ENCODE results near the gene TMEM154. TPM values are rescaled to one million over a fixed set of nuclear protein-coding genes. Genes with fewer than 3 reads are reported as not detected.

The TMEM154 gene
- total and polyA plus RNA-seq, 7 donors, result under 0.01 to 3.2 (median 0.69) TPM

DNA sequence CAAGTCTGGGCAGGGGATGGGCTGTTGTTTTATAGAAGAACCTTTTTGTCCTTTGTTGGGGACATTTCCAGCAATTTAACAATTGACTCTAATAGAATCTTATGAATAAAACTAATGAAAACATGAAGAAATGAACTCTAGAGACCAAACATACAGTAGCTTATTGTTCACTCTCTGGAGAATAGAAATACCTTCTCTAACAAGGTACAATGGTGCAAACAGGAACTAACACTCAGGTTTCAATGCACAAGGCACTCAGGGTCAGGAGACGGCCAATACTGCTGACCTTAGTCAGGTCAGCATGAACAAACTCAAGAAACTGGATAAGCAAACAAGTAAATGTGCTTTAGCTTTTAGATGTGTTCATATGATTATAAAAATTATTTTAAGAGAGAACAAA, 104.3 kb downstream of the TMEM154 start:
- Histone ChIP-seq H3K9me3 (no peaks in the 10 kb centered on the region), H3K27ac (no peak overlapping the region), H3K36me3 (no peaks in the 10 kb centered on the region), H3K4me1 (no peaks in the 10 kb centered on the region), H3K4me3 (no peak overlapping the region), H3K27me3 (no peaks in the 10 kb centered on the region)
- intact Hi-C loops (cut with DNase I), result no loop called here
- no peak for DNase-seq
- TF ChIP-seq POLR2AphosphoS5 (IDR thresholded peaks at IDR 0.05), result no peak
- TF ChIP-seq POLR2A (IDR thresholded peaks at IDR 0.05), result no peak
- no peak for TF ChIP-seq EP300 (IDR thresholded peaks at IDR 0.05)
- TF ChIP-seq, protein P1, sequence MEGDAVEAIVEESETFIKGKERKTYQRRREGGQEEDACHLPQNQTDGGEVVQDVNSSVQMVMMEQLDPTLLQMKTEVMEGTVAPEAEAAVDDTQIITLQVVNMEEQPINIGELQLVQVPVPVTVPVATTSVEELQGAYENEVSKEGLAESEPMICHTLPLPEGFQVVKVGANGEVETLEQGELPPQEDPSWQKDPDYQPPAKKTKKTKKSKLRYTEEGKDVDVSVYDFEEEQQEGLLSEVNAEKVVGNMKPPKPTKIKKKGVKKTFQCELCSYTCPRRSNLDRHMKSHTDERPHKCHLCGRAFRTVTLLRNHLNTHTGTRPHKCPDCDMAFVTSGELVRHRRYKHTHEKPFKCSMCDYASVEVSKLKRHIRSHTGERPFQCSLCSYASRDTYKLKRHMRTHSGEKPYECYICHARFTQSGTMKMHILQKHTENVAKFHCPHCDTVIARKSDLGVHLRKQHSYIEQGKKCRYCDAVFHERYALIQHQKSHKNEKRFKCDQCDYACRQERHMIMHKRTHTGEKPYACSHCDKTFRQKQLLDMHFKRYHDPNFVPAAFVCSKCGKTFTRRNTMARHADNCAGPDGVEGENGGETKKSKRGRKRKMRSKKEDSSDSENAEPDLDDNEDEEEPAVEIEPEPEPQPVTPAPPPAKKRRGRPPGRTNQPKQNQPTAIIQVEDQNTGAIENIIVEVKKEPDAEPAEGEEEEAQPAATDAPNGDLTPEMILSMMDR (IDR thresholded peaks at IDR 0.05), result no peak
- 86 to 92% methylated on average over 1 of the region's 1 CpG for WGBS, 2 donors

DNA sequence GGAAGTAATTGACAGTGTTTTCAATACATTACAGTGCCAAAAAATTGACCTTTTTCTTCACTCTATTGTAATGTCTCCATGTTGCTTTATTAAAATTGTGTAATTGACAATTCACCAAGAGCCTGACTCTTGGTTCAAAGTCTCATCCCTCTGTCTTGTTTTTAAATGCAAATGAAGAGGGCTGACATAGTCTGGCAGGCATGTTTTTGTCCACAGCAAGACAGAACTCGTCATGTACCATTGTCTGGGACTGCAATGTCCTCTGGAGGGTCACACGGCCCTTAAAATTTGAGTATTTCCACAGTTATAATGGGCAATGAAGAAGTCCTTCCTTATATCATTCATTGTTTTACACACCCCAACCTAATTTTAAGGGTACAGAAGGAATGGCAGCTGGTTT, 105.9 kb downstream of the TMEM154 start:
- no peaks in the 10 kb centered on the region for H3K4me1 ChIP-seq
- no peaks in the 10 kb centered on the region for H3K36me3 ChIP-seq
- no peak overlapping the region for H3K4me3 ChIP-seq
- no peak for TF ChIP-seq POLR2A (IDR thresholded peaks at IDR 0.05)
- no peak for TF ChIP-seq EP300 (IDR thresholded peaks at IDR 0.05)
- TF ChIP-seq, protein P1 (IDR thresholded peaks at IDR 0.05), result no peak
- TF ChIP-seq POLR2AphosphoS5 (IDR thresholded peaks at IDR 0.05), result no peak
- intact Hi-C loops (cut with DNase I), result no loop called here
- 93 to 95% methylated on average over 2 of the region's 2 CpGs for WGBS, 2 donors
- DNase-seq, result no peak
- H3K27me3 ChIP-seq, result no peaks in the 10 kb centered on the region
- no peak overlapping the region for H3K27ac ChIP-seq
- H3K9me3 ChIP-seq, result no peaks in the 10 kb centered on the region

DNA sequence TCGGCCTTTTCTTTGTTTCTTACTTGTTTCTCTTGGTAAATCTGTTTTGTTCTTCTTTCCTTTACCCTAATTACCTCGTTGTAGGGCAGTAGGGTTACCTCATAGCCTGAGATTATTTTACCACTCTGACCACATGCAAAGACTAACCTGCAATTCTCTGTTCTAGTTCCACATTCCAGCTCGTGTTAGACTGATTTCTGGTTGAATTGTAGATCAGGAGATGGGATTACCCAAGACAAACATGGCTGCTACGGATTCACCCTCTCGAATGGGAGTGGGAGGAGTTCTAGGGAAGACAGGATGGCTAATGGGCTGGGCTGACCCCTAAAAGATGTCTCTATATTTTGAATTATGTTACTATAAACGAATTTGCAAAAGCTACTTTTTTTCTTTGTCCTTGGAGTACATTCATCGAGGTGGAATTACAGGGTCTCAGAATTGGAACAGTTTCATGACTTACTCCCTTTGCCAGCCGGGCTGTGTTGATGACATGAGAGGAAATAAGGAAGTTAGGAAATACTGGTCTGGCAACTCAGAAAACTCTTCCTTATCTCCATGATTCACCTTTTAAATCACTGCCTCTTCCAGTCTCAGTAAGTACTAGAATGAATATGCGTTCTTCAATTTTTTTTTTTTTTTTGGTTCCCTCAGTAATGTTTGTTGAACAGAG, 107.2 kb downstream of the TMEM154 start:
- Histone ChIP-seq H3K27me3 (no peaks in the 10 kb centered on the region), H3K4me3 (no peak overlapping the region), H3K9me3 (no peaks in the 10 kb centered on the region), H3K27ac (no peak overlapping the region), H3K4me1 (no peaks in the 10 kb centered on the region), H3K36me3 (no peaks in the 10 kb centered on the region)
- DNase-seq, result no peak
- 19 to 53% methylated on average over 9 of the region's 9 CpGs for WGBS, 2 donors
- no peak for TF ChIP-seq POLR2AphosphoS5 (IDR thresholded peaks at IDR 0.05)
- no peak for TF ChIP-seq POLR2A (IDR thresholded peaks at IDR 0.05)
- no peak for TF ChIP-seq EP300 (IDR thresholded peaks at IDR 0.05)
- intact Hi-C loops (cut with DNase I), result no loop called here

DNA sequence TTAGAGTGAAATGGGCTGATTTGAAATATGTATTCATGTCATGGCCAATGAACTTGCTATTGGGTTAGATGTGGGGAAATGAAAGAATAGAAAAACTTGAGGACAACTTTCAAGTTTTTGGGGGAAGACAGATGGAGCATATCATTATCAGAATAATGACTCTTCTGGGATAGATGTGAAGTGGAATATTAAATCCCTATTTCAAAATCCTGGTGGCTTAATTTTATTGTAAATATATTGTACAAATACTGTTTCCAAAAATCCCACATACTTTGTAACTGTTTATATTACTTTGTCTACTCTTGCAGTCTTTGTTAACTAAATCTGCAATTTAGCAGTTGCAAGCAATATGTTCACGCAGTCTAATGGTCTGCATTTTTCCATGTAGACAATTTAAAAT, 108.0 kb downstream of the TMEM154 start:
- intact Hi-C loops (cut with DNase I), result no loop called here
- DNase-seq, result no peak
- TF ChIP-seq EP300 (IDR thresholded peaks at IDR 0.05), result no peak
- TF ChIP-seq POLR2AphosphoS5 (IDR thresholded peaks at IDR 0.05), result no peak
- TF ChIP-seq, protein P1 (IDR thresholded peaks at IDR 0.05), result no peak
- TF ChIP-seq POLR2A (IDR thresholded peaks at IDR 0.05), result no peak
- H3K27me3 ChIP-seq, result no peaks in the 10 kb centered on the region
- no peak overlapping the region for H3K4me3 ChIP-seq
- 78 to 88% methylated on average over 1 of the region's 1 CpG for WGBS, 2 donors
- H3K9me3 ChIP-seq, result no peaks in the 10 kb centered on the region
- H3K27ac ChIP-seq, result no peak overlapping the region
- no peaks in the 10 kb centered on the region for H3K4me1 ChIP-seq
- no peaks in the 10 kb centered on the region for H3K36me3 ChIP-seq

DNA sequence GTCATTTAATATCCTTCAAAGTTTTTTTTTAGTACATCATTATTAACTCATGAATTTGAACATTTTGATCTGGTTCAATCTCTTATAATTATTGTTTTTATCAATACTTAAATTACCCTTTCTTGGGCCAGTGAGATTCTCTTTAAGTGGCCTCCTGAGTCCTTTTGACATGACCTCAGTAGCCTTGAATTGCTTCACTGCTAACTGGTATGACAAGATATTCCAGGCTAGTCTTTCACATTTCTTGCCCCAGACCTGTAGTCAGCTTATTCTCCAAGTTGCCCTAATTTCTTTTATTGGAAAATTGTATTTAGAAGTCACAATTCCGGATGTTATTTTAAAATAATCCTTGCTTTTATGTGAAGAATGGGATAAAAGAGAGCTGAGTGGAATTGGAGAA, 108.5 kb downstream of the TMEM154 start:
- WGBS, 2 donors, result 81 to 90% methylated on average over 1 of the region's 1 CpG
- H3K27ac ChIP-seq, result no peak overlapping the region
- DNase-seq, result no peak
- TF ChIP-seq POLR2AphosphoS5 (IDR thresholded peaks at IDR 0.05), result no peak
- TF ChIP-seq EP300 (IDR thresholded peaks at IDR 0.05), result no peak
- TF ChIP-seq, protein P1 (IDR thresholded peaks at IDR 0.05), result no peak
- no peak for TF ChIP-seq POLR2A (IDR thresholded peaks at IDR 0.05)
- H3K4me1 ChIP-seq, result no peaks in the 10 kb centered on the region
- H3K27me3 ChIP-seq, result no peaks in the 10 kb centered on the region
- H3K9me3 ChIP-seq, result no peaks in the 10 kb centered on the region
- no peaks in the 10 kb centered on the region for H3K36me3 ChIP-seq
- intact Hi-C loops (cut with DNase I), result no loop called here
- H3K4me3 ChIP-seq, result no peak overlapping the region

Other genes starting within 250 kb of the TMEM154 start
- 100 to 1,000 TPM in 1 of 4 donors, 10 to 100 TPM in 3; 74.9 to 122 (median 81.4) TPM for gene FBXW7, start 143.9 kb downstream of the TMEM154 start, total RNA-seq
- 1 to 10 TPM; 3.7 to 8.7 (median 4.8) TPM for gene FBXW7, start 143.9 kb downstream of the TMEM154 start, polyA plus RNA-seq
- gene TIGD4, start 99.7 kb upstream of the TMEM154 start, total RNA-seq, result under 1 TPM; 0.33 to 0.83 (median 0.38) TPM
- gene TIGD4, start 99.7 kb upstream of the TMEM154 start, polyA plus RNA-seq, result under 1 TPM in 1 of 3 donors, not detected in 2; 0.25 TPM
- 10 to 100 TPM; 22.1 to 33.5 (median 28.3) TPM for gene ARFIP1, start 100.0 kb upstream of the TMEM154 start, total RNA-seq
- gene ARFIP1, start 100.0 kb upstream of the TMEM154 start, polyA plus RNA-seq, result 10 to 100 TPM; 27.4 to 50.9 (median 36.0) TPM

All from sigmoid colon (tissue), 7 donors.